ENCODE measurements around the gene KDR. TPM values are rescaled to one million over a fixed set of nuclear protein-coding genes. Genes with fewer than 3 reads are reported as not detected.

The KDR gene
- polyA plus RNA-seq, 1 donor from 2014 or later = not detected

DNA sequence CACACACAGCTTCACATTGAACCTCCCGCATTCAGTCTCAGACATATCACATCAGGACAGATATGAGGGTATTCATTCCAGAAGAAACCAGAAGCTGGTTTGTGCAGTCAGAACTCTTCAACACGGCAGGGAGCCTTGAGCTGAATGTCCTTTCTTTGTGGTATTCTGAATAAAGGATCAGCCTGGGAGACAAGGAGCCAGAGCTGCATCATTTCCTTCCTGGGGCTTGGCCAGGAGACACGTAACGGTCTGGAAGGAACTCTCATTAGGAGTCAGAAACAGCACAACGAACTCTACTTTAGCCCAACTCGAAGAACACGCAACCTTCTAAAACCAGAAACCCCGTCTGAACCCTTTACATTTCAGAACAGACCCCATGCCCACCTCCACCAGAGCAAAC, 46.4 kb downstream of the KDR start:
- no peak overlapping the region for H3K27ac Mint-ChIP-seq
- H3K27me3 Mint-ChIP-seq = no peaks in the 10 kb centered on the region
- no peak overlapping the region for H3K4me3 Mint-ChIP-seq
- H3K9me3 Mint-ChIP-seq = peaks cover 0 to 2% (median 0%) of the 10 kb centered on the region in 3 donors
- H3K4me1 Mint-ChIP-seq = no peaks in the 10 kb centered on the region
- H3K36me3 Mint-ChIP-seq = peaks cover 1% of the 10 kb centered on the region

DNA sequence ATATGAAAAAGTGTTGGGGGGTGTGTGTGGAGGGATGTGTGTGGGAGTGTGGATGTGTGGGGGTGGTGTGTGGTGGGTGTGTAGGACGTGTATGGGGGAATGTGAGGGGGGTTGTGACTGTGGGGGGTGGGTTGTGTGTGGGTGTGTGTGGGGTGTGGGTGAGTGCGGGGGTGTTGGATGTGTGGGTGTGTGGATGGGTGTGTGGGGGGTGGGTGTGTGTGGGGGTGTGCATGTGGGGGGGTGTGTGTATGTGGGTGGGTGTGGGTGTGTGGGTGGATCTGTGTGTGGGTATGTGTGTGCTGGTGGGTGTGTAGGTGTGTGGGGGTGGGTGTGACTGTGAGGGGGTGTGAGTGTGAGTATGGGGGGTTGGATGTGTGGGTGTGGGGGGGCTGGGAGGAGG, 47.8 kb downstream of the KDR start:
- Mint-ChIP-seq H3K36me3 (peaks cover 1% of the 10 kb centered on the region), H3K27me3 (no peaks in the 10 kb centered on the region), H3K4me1 (no peaks in the 10 kb centered on the region), H3K4me3 (no peak overlapping the region), H3K9me3 (peaks cover 0 to 2% (median 0%) of the 10 kb centered on the region in 3 donors), H3K27ac (no peak overlapping the region)

DNA sequence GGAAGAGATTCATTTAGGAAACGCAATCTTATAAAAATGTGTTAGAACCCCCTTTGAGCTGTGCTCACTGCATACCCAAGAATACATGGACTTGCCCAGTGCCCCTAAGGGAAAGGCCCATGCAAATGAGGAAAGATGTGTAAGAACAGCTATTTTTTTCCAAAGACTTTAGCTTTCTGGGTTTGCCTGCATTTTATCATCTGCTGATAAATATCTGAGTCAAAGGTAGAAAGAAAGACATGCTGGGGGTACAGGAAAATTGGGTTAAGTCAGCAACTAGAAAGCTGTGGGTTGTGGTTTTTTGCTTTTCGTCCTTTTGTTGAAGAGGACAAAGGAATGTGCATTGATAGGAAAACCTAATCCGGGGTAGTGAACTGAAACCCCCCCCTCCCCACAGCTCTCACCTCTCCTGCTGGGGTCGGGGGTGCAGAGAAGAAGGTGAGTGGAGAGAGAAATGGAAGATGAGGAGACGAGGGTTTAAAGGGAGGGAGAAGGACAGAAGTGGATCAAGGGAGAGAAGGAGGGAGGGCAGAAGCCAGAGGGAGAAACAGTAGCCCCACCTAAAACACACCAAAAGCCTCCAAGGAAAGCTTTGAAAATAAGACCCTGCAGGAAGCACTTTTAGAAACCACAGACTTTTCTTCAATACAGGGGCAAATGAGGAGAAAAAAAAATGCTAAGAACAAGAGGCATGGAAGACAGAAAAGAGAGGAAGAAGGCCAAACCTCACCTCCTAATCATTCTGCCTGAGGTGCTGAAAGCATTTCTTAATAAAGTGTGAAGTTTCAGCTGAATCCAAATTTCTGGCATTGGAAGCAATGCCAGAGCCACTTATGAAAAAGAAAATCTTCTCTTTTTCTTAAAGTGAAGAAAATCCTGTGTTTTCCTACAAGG, 49.3 kb downstream of the KDR start:
- H3K36me3 Mint-ChIP-seq = no peaks in the 10 kb centered on the region
- H3K27me3 Mint-ChIP-seq = no peaks in the 10 kb centered on the region
- no peak overlapping the region for H3K27ac Mint-ChIP-seq
- no peak overlapping the region for H3K4me3 Mint-ChIP-seq
- H3K4me1 Mint-ChIP-seq = no peaks in the 10 kb centered on the region
- peaks cover 0 to 4% (median 0%) of the 10 kb centered on the region in 3 donors for H3K9me3 Mint-ChIP-seq

DNA sequence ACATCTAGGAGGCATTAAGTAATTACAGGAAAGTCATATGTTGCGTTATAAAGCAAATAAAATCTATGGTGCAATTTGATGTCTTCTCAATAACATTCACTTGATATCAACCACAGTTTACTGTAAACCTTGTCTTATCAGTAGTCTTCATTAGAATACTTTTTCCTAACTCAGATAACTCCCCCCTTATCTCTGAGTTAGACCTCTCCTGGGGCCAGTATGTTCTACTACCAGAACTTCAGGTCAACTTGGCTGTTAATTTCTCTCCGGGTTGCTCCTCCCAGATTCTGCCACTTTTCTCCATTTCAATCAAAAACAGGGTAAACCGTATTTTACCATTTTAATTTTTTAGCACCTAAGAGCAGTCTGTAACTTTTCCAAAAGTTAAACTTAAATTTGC, 50.0 kb downstream of the KDR start:
- no peaks in the 10 kb centered on the region for H3K27me3 Mint-ChIP-seq
- no peak overlapping the region for H3K27ac Mint-ChIP-seq
- H3K36me3 Mint-ChIP-seq = no peaks in the 10 kb centered on the region
- peak overlapping the region in 1 of 4 donors; percentile 17 for H3K4me3 Mint-ChIP-seq
- no peaks in the 10 kb centered on the region for H3K4me1 Mint-ChIP-seq
- peaks cover 0 to 6% (median 0%) of the 10 kb centered on the region in 3 donors for H3K9me3 Mint-ChIP-seq

DNA sequence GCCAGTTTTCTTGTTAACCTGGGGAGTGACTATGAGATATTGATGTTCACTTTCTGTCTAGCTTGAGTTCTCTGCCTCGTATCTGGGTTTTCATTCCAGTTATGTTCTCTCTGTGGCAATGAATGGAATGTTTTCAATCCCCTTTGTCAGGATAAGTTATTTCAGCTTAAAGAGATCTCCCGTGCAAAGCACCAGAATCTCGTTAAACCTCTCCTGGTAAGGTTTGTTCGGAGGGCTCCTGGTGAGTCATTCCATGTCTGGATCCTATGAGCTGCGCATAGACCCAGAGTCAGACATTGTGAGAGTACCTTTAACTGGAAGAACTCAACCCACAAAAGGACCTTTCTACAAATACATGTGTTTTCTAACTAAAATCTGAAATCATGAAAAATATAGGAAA, 51.0 kb downstream of the KDR start:
- Mint-ChIP-seq H3K9me3 (peaks cover 0 to 5% (median 0%) of the 10 kb centered on the region in 3 donors), H3K27ac (peak overlapping the region in 1 of 3 donors; percentile 78)

DNA sequence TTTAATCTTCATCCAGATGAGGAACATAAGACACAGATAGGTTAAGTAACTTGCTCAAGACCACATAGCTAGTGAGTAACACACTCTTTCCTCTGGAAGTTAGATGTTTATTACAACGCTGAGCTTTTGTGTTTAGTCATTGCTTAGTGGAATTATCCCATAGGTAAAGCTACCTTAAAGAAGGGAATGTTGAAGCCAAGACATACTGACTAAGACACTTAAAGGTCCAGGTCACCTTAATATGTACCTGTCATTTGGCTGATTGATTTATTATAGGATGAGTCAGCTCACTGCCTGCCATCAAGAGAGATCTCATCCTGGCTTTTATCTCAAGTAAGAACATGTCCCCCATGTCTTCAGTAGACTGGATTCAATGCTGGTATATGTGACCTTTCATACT, 53.4 kb downstream of the KDR start:
- H3K4me3 Mint-ChIP-seq = no peak overlapping the region
- peaks cover 0 to 3% (median 0%) of the 10 kb centered on the region in 3 donors for H3K9me3 Mint-ChIP-seq
- no peaks in the 10 kb centered on the region for H3K36me3 Mint-ChIP-seq
- no peaks in the 10 kb centered on the region for H3K4me1 Mint-ChIP-seq
- H3K27ac Mint-ChIP-seq = no peak overlapping the region
- H3K27me3 Mint-ChIP-seq = no peaks in the 10 kb centered on the region

More for the DNA sequence above, 51.0 kb downstream of the KDR start:
- Mint-ChIP-seq H3K4me3 (no peak overlapping the region), H3K27me3 (no peaks in the 10 kb centered on the region), H3K36me3 (no peaks in the 10 kb centered on the region), H3K4me1 (no peaks in the 10 kb centered on the region)

DNA sequence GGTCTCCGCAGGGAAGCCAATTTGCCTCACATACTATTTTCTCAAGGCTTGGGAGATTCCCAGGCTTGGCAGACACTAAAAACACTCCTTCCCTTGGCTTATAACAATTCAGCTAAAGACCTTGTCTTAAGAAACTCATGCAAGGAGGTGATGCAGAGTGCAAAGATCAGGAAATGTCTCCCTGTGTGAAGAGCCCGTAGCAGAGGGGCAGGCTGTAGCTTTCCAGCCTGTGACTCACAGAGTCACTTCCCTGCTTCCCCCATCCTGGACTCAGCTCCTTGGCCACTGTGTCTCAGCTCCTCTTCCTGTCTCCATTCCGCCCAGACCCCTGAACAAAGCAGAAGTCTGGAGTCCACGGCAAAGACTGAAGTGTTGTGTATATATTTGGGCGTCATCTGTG, 56.1 kb downstream of the KDR start:
- Mint-ChIP-seq H3K4me3 (no peak overlapping the region), H3K27me3 (no peaks in the 10 kb centered on the region), H3K27ac (no peak overlapping the region), H3K36me3 (no peaks in the 10 kb centered on the region), H3K9me3 (peaks cover 0 to 3% (median 0%) of the 10 kb centered on the region in 3 donors), H3K4me1 (no peaks in the 10 kb centered on the region)

DNA sequence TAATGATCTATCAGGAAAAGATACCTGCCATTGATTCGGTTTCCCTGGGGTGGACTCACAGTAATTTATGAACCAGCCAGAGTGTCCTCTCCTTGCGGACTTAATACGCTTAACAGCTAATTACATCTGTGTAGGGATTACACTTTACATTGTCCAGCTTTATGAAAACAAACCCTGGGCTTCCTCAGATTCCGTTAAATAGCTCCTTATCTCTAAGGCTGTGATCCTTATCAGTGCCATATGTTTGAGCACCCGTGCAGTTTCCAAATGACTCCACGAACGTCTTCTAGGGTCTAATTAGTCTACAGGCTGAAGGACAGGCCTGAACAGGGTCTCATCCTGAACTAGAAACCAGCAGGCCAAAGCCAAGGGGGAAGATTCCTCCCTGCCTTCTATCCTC, 56.9 kb downstream of the KDR start:
- Mint-ChIP-seq H3K4me1 (no peaks in the 10 kb centered on the region), H3K9me3 (peaks cover 0 to 3% (median 0%) of the 10 kb centered on the region in 3 donors), H3K27ac (no peak overlapping the region), H3K27me3 (no peaks in the 10 kb centered on the region), H3K4me3 (no peak overlapping the region), H3K36me3 (no peaks in the 10 kb centered on the region)

DNA sequence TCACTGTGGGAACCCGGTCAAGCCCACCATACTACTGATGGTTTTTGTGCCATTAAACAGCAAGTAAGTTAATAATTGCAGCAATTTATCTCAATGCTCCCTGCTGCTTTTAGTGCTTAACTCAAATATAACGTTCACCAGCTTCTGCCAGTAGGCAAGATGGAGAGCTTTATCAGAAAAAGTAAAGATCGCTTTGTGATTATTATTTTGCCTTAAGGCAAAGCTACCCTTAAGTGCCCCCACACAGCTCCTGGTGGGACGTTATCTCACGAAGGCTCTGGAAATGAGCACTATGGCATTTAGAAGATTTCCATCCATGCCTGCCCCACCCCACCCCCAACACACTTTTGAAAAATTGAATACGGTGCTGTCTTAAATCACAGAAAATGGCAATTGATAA, 59.4 kb downstream of the KDR start:
- Mint-ChIP-seq H3K36me3 (no peaks in the 10 kb centered on the region), H3K27me3 (no peaks in the 10 kb centered on the region), H3K27ac (no peak overlapping the region), H3K4me1 (no peaks in the 10 kb centered on the region), H3K9me3 (peaks cover 0 to 2% (median 0%) of the 10 kb centered on the region in 3 donors), H3K4me3 (no peak overlapping the region)

DNA sequence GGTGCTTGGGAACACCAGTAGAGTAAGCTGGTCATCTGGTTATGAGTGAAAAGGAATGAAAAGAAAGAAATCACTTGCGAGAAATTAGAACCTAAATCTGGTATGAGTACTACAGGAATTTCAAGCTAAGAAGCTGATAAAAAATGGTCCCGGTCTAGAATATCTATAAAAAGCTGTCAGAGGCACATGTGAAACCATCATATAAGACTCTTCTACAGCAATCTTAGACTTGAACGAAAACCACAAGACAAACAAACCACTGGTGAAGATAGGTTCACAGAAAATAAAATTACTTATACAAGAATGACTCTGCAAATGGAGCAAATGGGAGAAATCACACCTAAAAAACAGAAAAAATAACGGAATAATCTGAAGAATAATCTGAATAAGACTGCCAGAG, 69.9 kb downstream of the KDR start:
- peaks cover 0 to 5% (median 0%) of the 10 kb centered on the region in 3 donors for H3K9me3 Mint-ChIP-seq
- no peak overlapping the region for H3K27ac Mint-ChIP-seq
- H3K4me1 Mint-ChIP-seq = no peaks in the 10 kb centered on the region
- no peak overlapping the region for H3K4me3 Mint-ChIP-seq
- H3K36me3 Mint-ChIP-seq = no peaks in the 10 kb centered on the region
- no peaks in the 10 kb centered on the region for H3K27me3 Mint-ChIP-seq

DNA sequence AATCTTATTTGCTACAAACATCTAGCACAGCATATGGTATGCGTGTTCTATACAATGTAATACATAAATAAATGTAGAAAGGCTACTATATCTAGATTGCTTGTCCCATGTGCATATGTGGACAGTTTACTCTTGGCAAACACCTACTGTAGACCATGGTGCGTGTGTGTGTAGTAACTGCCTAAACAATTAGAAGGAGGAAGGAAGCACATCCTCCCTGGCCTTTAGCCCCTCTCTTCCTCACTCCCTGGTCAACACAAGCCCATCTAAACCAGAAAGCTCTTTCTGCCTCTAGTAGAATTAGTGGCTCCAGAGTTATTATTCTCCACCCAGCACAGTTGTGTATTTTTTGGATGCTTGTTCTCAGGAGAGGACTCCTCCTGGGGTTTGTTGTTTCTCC, 73.9 kb downstream of the KDR start:
- H3K4me3 Mint-ChIP-seq = no peak overlapping the region
- no peaks in the 10 kb centered on the region for H3K27me3 Mint-ChIP-seq
- no peaks in the 10 kb centered on the region for H3K36me3 Mint-ChIP-seq
- no peak overlapping the region for H3K27ac Mint-ChIP-seq
- no peaks in the 10 kb centered on the region for H3K4me1 Mint-ChIP-seq
- peaks cover 5 to 9% (median 8%) of the 10 kb centered on the region in 3 donors for H3K9me3 Mint-ChIP-seq

DNA sequence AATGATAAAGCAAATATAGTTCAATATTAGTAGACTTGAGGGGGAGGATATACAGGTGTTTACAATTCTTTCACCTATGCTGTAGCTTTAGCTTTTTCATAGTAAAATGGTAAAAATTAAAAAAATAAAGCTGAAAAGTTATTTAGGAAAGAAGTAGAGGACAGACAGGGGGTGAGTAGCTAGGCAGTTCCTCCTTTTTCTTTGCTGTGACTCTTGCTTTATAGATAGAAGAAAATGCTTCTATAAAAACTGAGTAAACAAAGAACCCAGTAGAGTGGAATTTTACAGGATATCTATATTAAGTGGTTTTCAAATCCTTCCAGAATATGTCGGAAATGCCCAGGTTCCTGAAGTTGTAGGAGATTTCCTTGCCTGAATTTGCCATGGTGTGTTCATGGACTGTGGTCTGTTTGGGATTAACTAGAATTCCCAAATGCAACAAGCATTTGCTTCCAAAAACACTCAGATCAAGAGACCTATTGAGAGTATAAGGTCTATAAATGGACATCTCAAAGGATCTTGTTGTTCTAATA, 74.9 kb downstream of the KDR start:
- Mint-ChIP-seq H3K4me3 (no peak overlapping the region), H3K36me3 (no peaks in the 10 kb centered on the region), H3K27ac (no peak overlapping the region), H3K4me1 (no peaks in the 10 kb centered on the region), H3K9me3 (peaks cover 5 to 11% (median 8%) of the 10 kb centered on the region in 3 donors), H3K27me3 (no peaks in the 10 kb centered on the region)

DNA sequence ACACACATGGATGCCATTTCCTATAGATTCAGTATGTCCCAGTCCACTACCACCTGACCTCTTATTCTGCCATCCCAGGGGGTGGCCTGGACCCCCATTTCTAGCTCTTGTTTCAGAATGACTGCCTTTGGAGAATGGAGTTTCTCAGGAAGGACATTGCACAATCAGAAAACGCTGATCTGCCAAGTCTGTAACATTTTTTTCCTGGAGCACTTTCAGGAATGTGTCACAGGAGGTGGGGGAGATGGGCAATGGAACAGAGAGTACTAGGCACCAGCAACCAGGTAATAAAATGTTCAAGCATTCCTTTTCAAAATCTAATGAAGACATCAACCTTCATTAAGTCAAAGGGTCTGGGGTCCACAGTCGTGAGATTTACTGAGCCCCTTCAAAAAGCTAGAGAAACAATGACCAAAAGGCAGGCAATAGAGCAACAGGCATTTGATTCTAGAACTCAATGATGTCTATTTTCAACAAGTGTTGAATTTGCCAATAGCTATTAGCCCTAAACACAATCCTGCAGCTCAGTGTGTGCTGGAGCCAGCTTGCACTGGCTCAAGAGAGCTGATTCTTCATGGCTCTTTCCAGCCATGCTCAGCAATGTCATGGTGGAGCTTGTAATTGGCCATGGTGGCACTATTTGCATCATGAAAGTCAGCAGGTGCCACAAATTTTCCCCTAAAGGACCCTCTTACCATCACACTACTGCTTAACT, 87.1 kb downstream of the KDR start:
- Mint-ChIP-seq H3K27ac (no peak overlapping the region), H3K27me3 (peaks cover 8% of the 10 kb centered on the region)

DNA sequence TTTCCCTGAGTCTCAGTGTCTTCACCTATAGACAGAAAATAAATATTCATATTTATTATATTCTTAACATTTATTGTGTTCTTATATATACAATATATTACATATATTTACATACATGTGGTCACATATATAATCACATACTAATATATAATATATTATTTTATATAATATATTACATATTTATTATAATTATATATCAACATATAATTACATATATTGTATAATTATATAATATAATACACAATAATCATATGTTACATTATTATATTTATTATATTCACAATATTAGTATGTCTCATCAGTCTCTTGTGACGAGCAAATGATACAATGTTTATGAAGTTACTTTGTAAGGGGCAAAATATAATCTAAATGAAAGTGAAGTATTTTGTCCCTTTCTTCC, 87.7 kb downstream of the KDR start:
- Mint-ChIP-seq H3K9me3 (peaks cover 3 to 14% (median 7%) of the 10 kb centered on the region in 3 donors), H3K27ac (no peak overlapping the region), H3K36me3 (no peaks in the 10 kb centered on the region), H3K4me3 (no peak overlapping the region), H3K4me1 (no peaks in the 10 kb centered on the region), H3K27me3 (peaks cover 8% of the 10 kb centered on the region)

More for the DNA sequence above, 87.1 kb downstream of the KDR start:
- Mint-ChIP-seq H3K9me3 (peaks cover 3 to 14% (median 7%) of the 10 kb centered on the region in 3 donors), H3K4me1 (no peaks in the 10 kb centered on the region), H3K4me3 (peak overlapping the region in 1 of 4 donors; percentile 39), H3K36me3 (no peaks in the 10 kb centered on the region)

DNA sequence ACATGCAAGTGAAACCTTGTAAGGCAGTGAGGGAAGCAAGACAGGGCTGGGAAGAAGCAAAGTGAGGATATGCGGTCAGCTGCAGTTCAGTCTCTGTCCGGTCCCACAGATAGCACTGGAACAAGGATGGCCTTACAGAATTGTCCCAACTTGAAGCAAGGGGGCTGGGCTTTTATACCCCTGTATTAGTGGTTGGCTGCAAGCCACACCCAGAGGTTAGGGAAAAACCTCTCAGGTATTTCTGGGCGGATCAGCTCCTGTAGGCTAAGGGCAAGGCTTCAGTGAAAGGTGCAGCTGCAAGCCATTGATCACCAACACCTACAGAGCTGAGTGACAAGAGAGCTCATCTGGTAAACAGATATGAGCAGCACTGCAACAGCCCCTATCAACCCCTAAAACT, 89.0 kb downstream of the KDR start:
- Mint-ChIP-seq H3K4me1 (no peaks in the 10 kb centered on the region), H3K27ac (no peak overlapping the region), H3K27me3 (peaks cover 7% of the 10 kb centered on the region), H3K9me3 (peaks cover 3 to 11% (median 4%) of the 10 kb centered on the region in 3 donors), H3K4me3 (no peak overlapping the region), H3K36me3 (no peaks in the 10 kb centered on the region)
